ENCODE measurements around the gene PIGL.

DNA sequence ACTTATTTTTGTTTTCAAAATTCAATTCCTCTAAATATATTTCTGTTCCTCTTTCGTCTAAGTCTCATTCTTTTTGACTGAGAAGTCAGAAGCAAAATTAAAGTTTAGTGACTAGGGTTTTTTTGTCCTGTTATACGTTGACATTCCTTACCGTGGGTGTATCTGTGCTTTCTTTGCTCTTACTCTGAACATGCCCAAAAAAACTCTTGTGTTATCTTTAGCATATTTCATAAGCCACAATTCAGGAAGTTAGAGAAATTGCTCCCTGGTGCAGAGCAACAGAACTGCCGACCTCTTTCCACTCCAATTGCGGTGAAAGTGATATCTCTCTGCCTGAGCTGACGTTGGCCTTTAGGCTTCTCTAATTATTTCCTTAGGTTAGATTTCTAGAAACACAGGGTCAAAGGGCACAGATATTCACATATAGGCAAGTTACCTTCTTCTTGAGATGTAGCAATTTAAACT lies 70.6 kb downstream of the PIGL start:
- TF ChIP-seq EZH2 (IDR thresholded peaks at IDR 0.05), result no peak
- no peak for TF ChIP-seq POLR2AphosphoS5 (IDR thresholded peaks at IDR 0.05; ENCODE audit: borderline replicate concordance, low read depth, low read length)
